Measurements from ENCODE around the gene EPHB2. TPM values are rescaled to one million over a fixed set of nuclear protein-coding genes. Genes with fewer than 3 reads are reported as not detected.
"Not testable (repeated sequence)": the region's sequence is repeated elsewhere in the genome, so short reads cannot be mapped to it uniquely, and the experiment has no call there.

Gene EPHB2
- total and polyA plus RNA-seq, 7 experiments from 2014 or later: 0.27 to 2.2 (median 0.49) TPM; not detected in 3

DNA sequence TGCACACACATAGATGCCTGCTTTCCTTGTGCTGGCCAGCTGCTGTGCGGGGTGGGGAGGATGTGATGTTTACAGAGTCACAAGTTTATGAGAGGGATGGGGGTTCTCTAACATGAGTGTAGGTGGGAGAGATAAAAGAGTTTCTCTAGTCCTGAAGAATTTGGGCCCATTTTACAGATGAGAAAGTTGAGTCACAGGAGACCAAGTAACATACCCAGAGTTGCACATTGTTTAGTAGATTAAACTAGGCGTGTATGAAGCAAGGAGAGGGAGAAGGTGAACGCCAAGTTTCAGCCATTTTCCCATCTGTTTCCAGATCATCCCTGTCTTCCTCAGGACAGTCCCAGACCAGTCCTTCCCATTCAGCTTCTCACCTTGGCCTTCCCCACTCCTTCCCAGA, 126.7 kb downstream of the EPHB2 start:
- no peak overlapping the region for H3K4me3 Mint-ChIP-seq
- intact Hi-C loops (cut with micrococcal nuclease): no loop called here
- no peaks in the 10 kb centered on the region for H3K36me3 ChIP-seq (ENCODE audit: control insufficient read depth in 2 of 3, insufficient read depth in 3 of 3, low read length in 3 of 3)
- no peak overlapping the region for H3K4me3 ChIP-seq (ENCODE audit: low read length)
- peaks cover 0 to 2% (median 0%) of the 10 kb centered on the region in 11 donors for H3K9me3 Mint-ChIP-seq
- no peak overlapping the region for H3K27ac ChIP-seq (ENCODE audit: low read depth, low read length)
- no peaks in the 10 kb centered on the region for H3K27me3 ChIP-seq (ENCODE audit: control insufficient read depth in 2 of 2, insufficient read depth in 2 of 2, low read length in 2 of 2)
- ATAC-seq (no peak), DNase-seq (no peak)
- no peaks in the 10 kb centered on the region for H3K4me1 Mint-ChIP-seq
- ChIA-PET POLR2A (no interaction called here), CTCF (no interaction called here)
- peaks cover 0 to 23% (median 14%) of the 10 kb centered on the region in 5 donors for H3K27me3 Mint-ChIP-seq
- H3K4me1 ChIP-seq (ENCODE audit: control insufficient read depth in 2 of 2, insufficient read depth in 2 of 2, low read length in 2 of 2): no peaks in the 10 kb centered on the region
- no peak overlapping the region for H3K27ac Mint-ChIP-seq
- no peaks in the 10 kb centered on the region for H3K36me3 Mint-ChIP-seq
- no peaks in the 10 kb centered on the region for H3K9me3 ChIP-seq (ENCODE audit: control insufficient read depth in 2 of 3, low read length in 3 of 3)

DNA sequence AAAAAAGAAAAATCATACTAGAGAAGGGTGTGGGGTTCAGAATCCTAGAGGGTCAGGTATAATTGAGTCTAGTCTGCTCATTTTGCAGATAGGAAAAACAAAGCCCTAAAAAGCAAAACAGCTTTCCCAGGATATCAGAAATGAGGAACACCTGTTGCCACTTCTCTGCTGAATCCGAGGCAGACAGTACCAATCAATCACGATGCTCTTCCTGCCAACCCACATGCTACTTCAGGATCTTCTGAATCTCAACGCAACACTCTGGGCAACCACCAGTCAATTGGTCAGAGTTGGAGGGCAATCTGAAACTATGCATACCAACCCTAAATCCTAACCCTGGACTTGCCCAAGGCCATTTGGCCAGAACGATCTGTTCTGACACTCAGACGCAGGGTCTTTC, 128.3 kb downstream of the EPHB2 start:
- H3K4me1 ChIP-seq (ENCODE audit: control insufficient read depth in 2 of 2, insufficient read depth in 2 of 2, low read length in 2 of 2): no peaks in the 10 kb centered on the region
- H3K4me3 Mint-ChIP-seq: no peak overlapping the region
- H3K27ac ChIP-seq (ENCODE audit: low read depth, low read length): no peak overlapping the region
- intact Hi-C loops (cut with micrococcal nuclease): no loop called here
- no peak overlapping the region for H3K4me3 ChIP-seq (ENCODE audit: low read length)
- no peak for DNase-seq
- ATAC-seq: no peak
- H3K27ac Mint-ChIP-seq: no peak overlapping the region
- H3K9me3 Mint-ChIP-seq: peaks cover 0 to 2% (median 0%) of the 10 kb centered on the region in 11 donors
- ChIA-PET POLR2A (no interaction called here), CTCF (no interaction called here)
- no peaks in the 10 kb centered on the region for H3K27me3 ChIP-seq (ENCODE audit: control insufficient read depth in 2 of 2, insufficient read depth in 2 of 2, low read length in 2 of 2)
- H3K4me1 Mint-ChIP-seq: no peaks in the 10 kb centered on the region
- H3K27me3 Mint-ChIP-seq: peaks cover 4 to 29% (median 10%) of the 10 kb centered on the region in 5 donors
- no peaks in the 10 kb centered on the region for H3K36me3 ChIP-seq (ENCODE audit: control insufficient read depth in 2 of 3, insufficient read depth in 3 of 3, low read length in 3 of 3)
- no peaks in the 10 kb centered on the region for H3K9me3 ChIP-seq (ENCODE audit: control insufficient read depth in 2 of 3, low read length in 3 of 3)
- no peaks in the 10 kb centered on the region for H3K36me3 Mint-ChIP-seq

DNA sequence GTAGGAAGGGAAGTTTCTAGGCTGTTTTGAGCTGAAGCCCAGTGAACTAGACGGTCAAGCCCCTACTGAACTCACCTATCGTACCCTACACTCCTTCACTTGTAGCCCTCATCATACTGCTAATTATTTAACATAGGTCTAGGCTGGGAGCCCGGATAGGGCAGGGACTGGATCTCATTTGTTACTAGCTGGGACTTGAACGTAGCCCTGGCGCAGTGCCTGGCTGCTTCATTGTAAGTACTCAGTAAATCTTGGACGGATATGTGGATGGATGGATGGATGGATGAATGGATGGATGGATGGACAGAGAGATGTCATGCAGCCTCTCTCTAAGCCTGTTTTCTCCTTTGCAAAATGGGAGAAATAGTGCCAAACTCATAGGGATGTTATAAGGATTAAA, 129.2 kb downstream of the EPHB2 start:
- Histone ChIP-seq H3K4me1 (ENCODE audit: control insufficient read depth in 2 of 2, insufficient read depth in 2 of 2, low read length in 2 of 2) (no peaks in the 10 kb centered on the region), H3K27me3 (ENCODE audit: control insufficient read depth in 2 of 2, insufficient read depth in 2 of 2, low read length in 2 of 2) (no peaks in the 10 kb centered on the region), H3K27ac (ENCODE audit: low read depth, low read length) (no peak overlapping the region), H3K9me3 (ENCODE audit: control insufficient read depth in 2 of 3, low read length in 3 of 3) (no peaks in the 10 kb centered on the region), H3K4me3 (ENCODE audit: low read length) (no peak overlapping the region), H3K36me3 (ENCODE audit: control insufficient read depth in 2 of 3, insufficient read depth in 3 of 3, low read length in 3 of 3) (no peaks in the 10 kb centered on the region)
- Mint-ChIP-seq H3K9me3 (peaks cover 0 to 2% (median 0%) of the 10 kb centered on the region in 11 donors), H3K27ac (no peak overlapping the region), H3K4me3 (no peak overlapping the region), H3K27me3 (peaks cover 8 to 33% (median 12%) of the 10 kb centered on the region in 5 donors), H3K36me3 (no peaks in the 10 kb centered on the region), H3K4me1 (no peaks in the 10 kb centered on the region)
- ATAC-seq: no peak
- no peak for DNase-seq
- POLR2A ChIA-PET: no interaction called here
- intact Hi-C loops (cut with micrococcal nuclease): no loop called here
- CTCF ChIA-PET: no interaction called here

DNA sequence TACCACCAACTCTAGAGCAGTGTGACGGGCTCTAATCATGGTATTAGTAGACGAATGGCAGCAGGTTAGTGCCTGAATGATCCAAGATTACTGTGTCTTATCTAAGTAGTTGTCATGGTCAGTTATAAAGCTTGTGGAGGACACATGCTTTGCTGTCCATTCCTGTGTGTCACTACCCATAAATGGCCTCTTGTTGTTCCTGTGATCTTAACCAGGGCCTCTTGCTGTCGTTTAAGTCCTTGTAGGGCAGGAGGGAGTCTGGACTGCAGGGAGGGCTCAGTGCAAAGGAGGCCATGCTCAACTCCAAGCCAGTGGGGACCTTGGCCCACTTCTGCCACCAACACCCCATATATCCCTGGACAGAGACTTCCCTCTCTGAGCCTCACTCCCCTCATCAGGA, 130.5 kb downstream of the EPHB2 start:
- peaks cover 0 to 2% (median 0%) of the 10 kb centered on the region in 11 donors for H3K9me3 Mint-ChIP-seq
- POLR2A ChIA-PET: no interaction called here
- Histone ChIP-seq H3K36me3 (ENCODE audit: control insufficient read depth in 2 of 3, insufficient read depth in 3 of 3, low read length in 3 of 3) (no peaks in the 10 kb centered on the region), H3K4me1 (ENCODE audit: control insufficient read depth in 2 of 2, insufficient read depth in 2 of 2, low read length in 2 of 2) (no peaks in the 10 kb centered on the region), H3K27me3 (ENCODE audit: control insufficient read depth in 2 of 2, insufficient read depth in 2 of 2, low read length in 2 of 2) (no peaks in the 10 kb centered on the region), H3K4me3 (ENCODE audit: low read length) (no peak overlapping the region), H3K9me3 (ENCODE audit: control insufficient read depth in 2 of 3, low read length in 3 of 3) (no peaks in the 10 kb centered on the region), H3K27ac (ENCODE audit: low read depth, low read length) (no peak overlapping the region)
- intact Hi-C loops (cut with micrococcal nuclease): no loop called here
- peaks cover 15 to 30% (median 23%) of the 10 kb centered on the region in 5 donors for H3K27me3 Mint-ChIP-seq
- no peaks in the 10 kb centered on the region for H3K4me1 Mint-ChIP-seq
- H3K4me3 Mint-ChIP-seq: no peak overlapping the region
- DNase-seq: no peak
- no peak for ATAC-seq
- H3K27ac Mint-ChIP-seq: no peak overlapping the region
- CTCF ChIA-PET: no interaction called here
- no peaks in the 10 kb centered on the region for H3K36me3 Mint-ChIP-seq

DNA sequence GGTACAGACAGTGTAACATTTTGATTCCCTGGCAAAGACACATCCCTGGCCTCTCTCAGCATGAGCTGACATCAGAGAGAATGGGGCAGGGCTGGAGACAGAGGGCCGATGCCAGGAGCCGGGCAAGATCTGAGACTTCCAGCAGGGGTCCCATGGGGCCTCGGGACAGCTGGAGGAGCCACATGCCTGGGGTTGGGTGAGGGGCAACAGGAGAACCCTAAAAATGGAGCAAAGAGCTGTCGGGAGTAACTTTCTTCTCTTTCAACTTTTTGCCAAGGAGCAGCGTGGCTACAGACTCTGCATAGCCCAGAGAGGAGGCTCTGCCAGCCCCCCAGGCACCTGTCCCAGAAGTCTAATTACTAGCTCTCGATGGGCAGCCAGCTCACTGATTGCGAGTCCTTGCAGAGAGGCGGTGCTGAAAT, 131.2 kb downstream of the EPHB2 start:
- peaks cover 0 to 2% (median 0%) of the 10 kb centered on the region in 11 donors for H3K9me3 Mint-ChIP-seq
- H3K36me3 Mint-ChIP-seq: no peaks in the 10 kb centered on the region
- H3K4me3 Mint-ChIP-seq: no peak overlapping the region
- Histone ChIP-seq H3K27ac (ENCODE audit: low read depth, low read length) (no peak overlapping the region), H3K36me3 (ENCODE audit: control insufficient read depth in 2 of 3, insufficient read depth in 3 of 3, low read length in 3 of 3) (no peaks in the 10 kb centered on the region), H3K4me3 (ENCODE audit: low read length) (no peak overlapping the region), H3K9me3 (ENCODE audit: control insufficient read depth in 2 of 3, low read length in 3 of 3) (no peaks in the 10 kb centered on the region), H3K4me1 (ENCODE audit: control insufficient read depth in 2 of 2, insufficient read depth in 2 of 2, low read length in 2 of 2) (no peaks in the 10 kb centered on the region), H3K27me3 (ENCODE audit: control insufficient read depth in 2 of 2, insufficient read depth in 2 of 2, low read length in 2 of 2) (no peaks in the 10 kb centered on the region)
- peaks cover 20 to 31% (median 28%) of the 10 kb centered on the region in 5 donors for H3K27me3 Mint-ChIP-seq
- no peak for ATAC-seq
- H3K27ac Mint-ChIP-seq: no peak overlapping the region
- CTCF ChIA-PET: no interaction called here
- H3K4me1 Mint-ChIP-seq: peaks cover 0 to 4% (median 0%) of the 10 kb centered on the region in 7 donors
- DNase-seq: no peak
- intact Hi-C loops (cut with micrococcal nuclease): no loop called here
- POLR2A ChIA-PET: no interaction called here

DNA sequence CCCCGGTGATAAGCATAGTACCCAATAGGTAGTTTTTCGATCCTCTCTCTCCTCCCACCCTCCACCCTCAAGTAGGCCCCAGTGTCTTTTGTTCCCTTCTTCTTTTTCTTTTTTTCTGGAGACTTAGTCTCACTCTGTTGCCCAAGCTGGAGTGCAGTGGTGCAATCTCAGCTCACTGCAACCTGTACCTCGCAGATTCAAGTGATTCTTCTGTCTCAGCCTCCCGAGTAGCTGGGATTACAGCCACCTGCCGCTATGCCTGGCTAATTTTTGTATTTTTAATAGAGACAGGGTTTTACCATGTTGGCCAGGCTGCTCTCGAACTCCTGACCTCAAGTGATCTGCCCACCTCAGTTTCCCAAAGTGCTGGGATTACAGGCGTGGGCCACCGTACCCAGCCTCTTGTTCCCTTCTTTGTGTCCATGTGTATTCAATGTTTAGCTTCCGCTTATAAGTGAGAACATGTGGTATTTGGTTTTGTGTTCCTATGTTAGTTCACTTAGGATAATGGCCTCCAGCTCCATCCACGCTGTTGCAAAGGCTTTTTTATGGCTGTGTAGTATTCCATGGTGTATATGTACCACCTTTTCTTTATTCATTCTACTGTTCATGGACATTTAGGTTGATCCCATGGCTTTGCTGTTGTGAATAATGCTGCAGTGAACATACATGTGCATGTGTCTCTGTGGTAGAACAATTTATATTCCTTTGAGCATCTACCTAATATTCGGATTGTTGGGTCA, 133.0 kb downstream of the EPHB2 start:
- H3K27me3 Mint-ChIP-seq: peaks cover 25 to 41% (median 32%) of the 10 kb centered on the region in 5 donors
- ATAC-seq; H3K36me3 Mint-ChIP-seq; POLR2A ChIA-PET; intact Hi-C loops (cut with micrococcal nuclease); H3K27ac ChIP-seq (ENCODE audit: low read depth, low read length); H3K4me1 ChIP-seq (ENCODE audit: control insufficient read depth in 2 of 2, insufficient read depth in 2 of 2, low read length in 2 of 2); CTCF ChIA-PET; H3K27me3 ChIP-seq (ENCODE audit: control insufficient read depth in 2 of 2, insufficient read depth in 2 of 2, low read length in 2 of 2); H3K36me3 ChIP-seq (ENCODE audit: control insufficient read depth in 2 of 3, insufficient read depth in 3 of 3, low read length in 3 of 3); H3K4me3 Mint-ChIP-seq; H3K9me3 Mint-ChIP-seq; DNase-seq; H3K4me3 ChIP-seq (ENCODE audit: low read length); H3K9me3 ChIP-seq (ENCODE audit: control insufficient read depth in 2 of 3, low read length in 3 of 3); H3K27ac Mint-ChIP-seq; H3K4me1 Mint-ChIP-seq: not testable (repeated sequence)

DNA sequence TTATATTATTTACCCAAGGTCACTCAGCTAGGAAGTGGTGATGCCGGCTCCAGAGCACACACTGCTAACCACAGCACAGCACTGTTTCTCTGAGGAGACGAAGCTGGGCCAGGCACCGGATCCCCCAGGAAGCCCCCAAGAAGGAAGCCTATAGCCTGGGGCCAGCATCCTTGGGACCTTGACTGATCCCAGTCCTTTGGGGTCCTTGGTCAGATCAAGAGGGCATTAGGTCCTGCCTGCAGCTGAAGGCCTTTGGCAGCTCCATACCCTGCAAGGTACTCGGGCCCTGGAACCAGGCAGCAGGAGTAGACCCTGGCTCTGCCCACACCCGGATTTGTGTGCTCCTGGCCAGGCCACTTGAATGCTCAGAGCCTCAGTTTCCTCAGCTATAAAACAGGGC, 134.0 kb downstream of the EPHB2 start:
- ATAC-seq: no peak
- Histone ChIP-seq H3K27me3 (ENCODE audit: control insufficient read depth in 2 of 2, insufficient read depth in 2 of 2, low read length in 2 of 2) (no peaks in the 10 kb centered on the region), H3K4me3 (ENCODE audit: low read length) (no peak overlapping the region), H3K4me1 (ENCODE audit: control insufficient read depth in 2 of 2, insufficient read depth in 2 of 2, low read length in 2 of 2) (no peaks in the 10 kb centered on the region), H3K36me3 (ENCODE audit: control insufficient read depth in 2 of 3, insufficient read depth in 3 of 3, low read length in 3 of 3) (no peaks in the 10 kb centered on the region), H3K9me3 (ENCODE audit: control insufficient read depth in 2 of 3, low read length in 3 of 3) (no peaks in the 10 kb centered on the region), H3K27ac (ENCODE audit: low read depth, low read length) (no peak overlapping the region)
- peaks cover 0 to 2% (median 0%) of the 10 kb centered on the region in 11 donors for H3K9me3 Mint-ChIP-seq
- no peak overlapping the region for H3K27ac Mint-ChIP-seq
- no peak for DNase-seq
- no peaks in the 10 kb centered on the region for H3K36me3 Mint-ChIP-seq
- ChIA-PET POLR2A (no interaction called here), CTCF (no interaction called here)
- intact Hi-C loops (cut with micrococcal nuclease): no loop called here
- peaks cover 21 to 41% (median 32%) of the 10 kb centered on the region in 5 donors for H3K27me3 Mint-ChIP-seq
- H3K4me1 Mint-ChIP-seq: peaks cover 0 to 4% (median 0%) of the 10 kb centered on the region in 7 donors
- no peak overlapping the region for H3K4me3 Mint-ChIP-seq

Measured in naive thymus-derived CD4-positive, alpha-beta T cell (primary cell).